Neural progenitor cell (in vitro differentiated cells): ENCODE results near the gene HS6ST3.

Source experiments
- EZH2 ChIP-seq: fragments of 200-600 bp; sonication (generic); IDR thresholded peaks from 2 replicates; pipeline ENCODE4 v1.6.1; 2017; ENCODE audit warnings: antibody characterized with exemption, mild to moderate bottlenecking, moderate library complexity
- TF ChIP-seq, protein P1 (sequence below): fragments of 200-600 bp; sonication (generic); IDR thresholded peaks from 2 replicates; pipeline ENCODE4 v1.5.1; 2017; ENCODE audit warnings: antibody characterized with exemption, mild to moderate bottlenecking

DNA sequence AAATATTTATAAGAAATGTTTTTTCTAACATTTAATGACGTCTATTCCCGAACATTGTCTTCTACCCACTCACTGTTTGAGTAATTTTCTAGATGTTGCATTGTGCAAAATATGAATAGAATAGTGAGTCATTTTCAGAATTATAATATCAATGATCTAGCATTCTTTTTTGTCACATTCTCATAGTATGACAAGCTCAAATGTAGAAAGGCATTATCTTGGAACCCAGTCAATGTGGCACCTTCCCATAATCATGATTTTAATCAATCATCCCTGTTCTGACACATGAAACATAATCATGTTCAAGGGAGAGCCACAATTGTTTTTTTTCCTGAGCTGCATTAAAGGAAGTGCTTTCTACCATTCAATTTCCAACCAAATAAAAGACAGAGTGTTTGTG, 638.6 kb downstream of the HS6ST3 start:
- TF ChIP-seq, protein P1, sequence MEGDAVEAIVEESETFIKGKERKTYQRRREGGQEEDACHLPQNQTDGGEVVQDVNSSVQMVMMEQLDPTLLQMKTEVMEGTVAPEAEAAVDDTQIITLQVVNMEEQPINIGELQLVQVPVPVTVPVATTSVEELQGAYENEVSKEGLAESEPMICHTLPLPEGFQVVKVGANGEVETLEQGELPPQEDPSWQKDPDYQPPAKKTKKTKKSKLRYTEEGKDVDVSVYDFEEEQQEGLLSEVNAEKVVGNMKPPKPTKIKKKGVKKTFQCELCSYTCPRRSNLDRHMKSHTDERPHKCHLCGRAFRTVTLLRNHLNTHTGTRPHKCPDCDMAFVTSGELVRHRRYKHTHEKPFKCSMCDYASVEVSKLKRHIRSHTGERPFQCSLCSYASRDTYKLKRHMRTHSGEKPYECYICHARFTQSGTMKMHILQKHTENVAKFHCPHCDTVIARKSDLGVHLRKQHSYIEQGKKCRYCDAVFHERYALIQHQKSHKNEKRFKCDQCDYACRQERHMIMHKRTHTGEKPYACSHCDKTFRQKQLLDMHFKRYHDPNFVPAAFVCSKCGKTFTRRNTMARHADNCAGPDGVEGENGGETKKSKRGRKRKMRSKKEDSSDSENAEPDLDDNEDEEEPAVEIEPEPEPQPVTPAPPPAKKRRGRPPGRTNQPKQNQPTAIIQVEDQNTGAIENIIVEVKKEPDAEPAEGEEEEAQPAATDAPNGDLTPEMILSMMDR: no peak
- TF ChIP-seq EZH2: no peak
